Measurements from ENCODE around the gene FOXO1. TPM values are rescaled to one million over a fixed set of nuclear protein-coding genes. Genes with fewer than 3 reads are reported as not detected.

FOXO1 gene
- total and polyA plus RNA-seq, 12 donors = 3.4 to 31.2 (median 15.8) TPM

DNA sequence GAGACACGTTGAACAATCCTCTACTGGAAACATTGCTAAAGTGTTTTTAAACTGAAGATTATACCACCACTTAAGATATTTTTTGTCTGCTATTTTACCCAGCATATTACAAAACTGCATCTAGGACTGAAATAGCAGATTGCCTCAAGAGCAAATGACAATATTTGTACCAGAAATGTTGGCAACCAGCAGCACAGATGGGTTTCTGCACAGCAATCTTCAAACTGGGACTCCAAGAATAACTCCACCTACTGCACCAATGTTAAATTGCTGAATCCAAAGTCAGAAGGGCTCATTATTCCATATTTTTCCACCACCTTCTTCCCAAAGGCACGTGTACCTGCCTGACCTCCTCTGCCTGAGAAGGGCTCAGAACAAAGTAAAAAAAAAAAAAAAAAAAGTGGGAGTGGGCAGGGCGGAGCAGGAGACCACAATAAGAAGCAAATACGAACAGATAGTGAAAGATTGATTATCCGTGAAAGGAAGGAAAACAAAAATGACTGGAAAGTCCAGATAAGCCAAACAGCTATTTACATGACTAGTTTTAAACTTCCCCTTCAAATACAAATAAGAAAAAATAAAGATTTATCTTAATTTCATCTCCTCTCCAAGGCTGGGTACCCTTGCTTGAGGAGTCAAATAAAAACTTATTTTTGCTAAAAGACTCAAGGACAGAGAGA, 79.4 kb downstream of the FOXO1 start:
- Histone ChIP-seq H3K27ac (peak overlapping the region in 6 of 10 donors; percentile 20 to 91 (median 74)), H3K27me3 (no peaks in the 10 kb centered on the region), H3K9me3 (peaks cover 0 to 17% (median 11%) of the 10 kb centered on the region in 11 donors), H3K4me1 (peaks cover 17 to 87% (median 73%) of the 10 kb centered on the region in 9 donors), H3K4me3 (no peak overlapping the region), H3K36me3 (peaks cover 0 to 5% (median 0%) of the 10 kb centered on the region in 9 donors)
- ATAC-seq = peak in 4 of 8 donors; percentile 8 to 32 (median 28)
- WGBS, 2 donors = 59 to 60% methylated on average over 5 of the region's 5 CpGs
- no peak for DNase-seq
- TF ChIP-seq, protein P1, sequence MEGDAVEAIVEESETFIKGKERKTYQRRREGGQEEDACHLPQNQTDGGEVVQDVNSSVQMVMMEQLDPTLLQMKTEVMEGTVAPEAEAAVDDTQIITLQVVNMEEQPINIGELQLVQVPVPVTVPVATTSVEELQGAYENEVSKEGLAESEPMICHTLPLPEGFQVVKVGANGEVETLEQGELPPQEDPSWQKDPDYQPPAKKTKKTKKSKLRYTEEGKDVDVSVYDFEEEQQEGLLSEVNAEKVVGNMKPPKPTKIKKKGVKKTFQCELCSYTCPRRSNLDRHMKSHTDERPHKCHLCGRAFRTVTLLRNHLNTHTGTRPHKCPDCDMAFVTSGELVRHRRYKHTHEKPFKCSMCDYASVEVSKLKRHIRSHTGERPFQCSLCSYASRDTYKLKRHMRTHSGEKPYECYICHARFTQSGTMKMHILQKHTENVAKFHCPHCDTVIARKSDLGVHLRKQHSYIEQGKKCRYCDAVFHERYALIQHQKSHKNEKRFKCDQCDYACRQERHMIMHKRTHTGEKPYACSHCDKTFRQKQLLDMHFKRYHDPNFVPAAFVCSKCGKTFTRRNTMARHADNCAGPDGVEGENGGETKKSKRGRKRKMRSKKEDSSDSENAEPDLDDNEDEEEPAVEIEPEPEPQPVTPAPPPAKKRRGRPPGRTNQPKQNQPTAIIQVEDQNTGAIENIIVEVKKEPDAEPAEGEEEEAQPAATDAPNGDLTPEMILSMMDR (IDR thresholded peaks at IDR 0.05) = peak in 3 of 9 donors; percentile 13 to 40 (median 17)
- intact Hi-C loops (cut with DNase I) = loop anchor here in 7 of 10 donors (5.0 to 10.0 kb wide), 5 partner anchors 75 to 112 kb away; partner anchors contain the start of gene FOXO1 (in 2 of the 7)

- ATAC-seq (no peak), DNase-seq (no peak)
- Histone ChIP-seq H3K4me1 (peaks cover 17 to 87% (median 72%) of the 10 kb centered on the region in 9 donors), H3K27me3 (no peaks in the 10 kb centered on the region), H3K36me3 (peaks cover 0 to 5% (median 0%) of the 10 kb centered on the region in 9 donors), H3K4me3 (no peak overlapping the region), H3K27ac (peak overlapping the region in 7 of 10 donors; percentile 1 to 91 (median 69)), H3K9me3 (peaks cover 0 to 17% (median 11%) of the 10 kb centered on the region in 11 donors)
- TF ChIP-seq, protein P1 (IDR thresholded peaks at IDR 0.05) = no peak
- intact Hi-C loops (cut with DNase I) = loop anchor here in 7 of 10 donors (5.0 to 10.0 kb wide), 5 partner anchors 76 to 111 kb away; partner anchors contain the start of gene FOXO1 (in 2 of the 7)
- WGBS, 2 donors = 55 to 59% methylated on average over 1 of the region's 1 CpG
These were observed 80.5 kb downstream of the FOXO1 start for GRCh38 chr13:40585911-40586471.

GRCh38 chr13:40583738-40584137, 82.7 kb downstream of the FOXO1 start:
- DNase-seq = no peak
- H3K4me3 ChIP-seq = no peak overlapping the region
- ATAC-seq = no peak
- TF ChIP-seq, protein P1 (IDR thresholded peaks at IDR 0.05) = no peak
- intact Hi-C loops (cut with DNase I) = loop anchor here in 2 of 10 donors (10.0 kb wide), 2 partner anchors 81 to 109 kb away; partner anchors contain the start of gene FOXO1 (in 1 of the 2)
- peak overlapping the region in 1 of 10 donors; percentile 12 for H3K27ac ChIP-seq
- peaks cover 5 to 87% (median 67%) of the 10 kb centered on the region in 9 donors for H3K4me1 ChIP-seq
- no peaks in the 10 kb centered on the region for H3K27me3 ChIP-seq
- peaks cover 0 to 17% (median 11%) of the 10 kb centered on the region in 11 donors for H3K9me3 ChIP-seq
- peaks cover 0 to 5% (median 0%) of the 10 kb centered on the region in 9 donors for H3K36me3 ChIP-seq

GRCh38 chr13:40582531-40582930, 83.9 kb downstream of the FOXO1 start:
- WGBS, 2 donors = 98 to 100% methylated on average over 2 of the region's 2 CpGs
- intact Hi-C loops (cut with DNase I) = loop anchor here in 2 of 10 donors (10.0 kb wide), 2 partner anchors 82 to 108 kb away; partner anchors contain the start of gene FOXO1 (in 1 of the 2)

More at GRCh38 chr13:40582531-40582930, 83.9 kb downstream of the FOXO1 start:
- peaks cover 0 to 5% (median 0%) of the 10 kb centered on the region in 9 donors for H3K36me3 ChIP-seq
- DNase-seq (no peak), ATAC-seq (no peak)
- H3K4me3 ChIP-seq = no peak overlapping the region
- TF ChIP-seq, protein P1 (IDR thresholded peaks at IDR 0.05) = no peak
- H3K27ac ChIP-seq = no peak overlapping the region
- H3K9me3 ChIP-seq = peaks cover 0 to 17% (median 11%) of the 10 kb centered on the region in 11 donors
- peaks cover 4 to 87% (median 65%) of the 10 kb centered on the region in 9 donors for H3K4me1 ChIP-seq
- no peaks in the 10 kb centered on the region for H3K27me3 ChIP-seq

All from heart right ventricle (tissue), 16 donors.